Activated CD8-positive, alpha-beta memory T cell treated with anti-CD3 and anti-CD28 coated beads, Interleukin-2, amount 50 U/mL, for 48 hours (primary cell): Measurements from ENCODE around the gene TBC1D16.

Experiments used
- DNase-seq: peaks from one replicate; pipeline ENCODE4 v3.0.0-alpha.2; 2020

TBC1D16 gene, protein sequence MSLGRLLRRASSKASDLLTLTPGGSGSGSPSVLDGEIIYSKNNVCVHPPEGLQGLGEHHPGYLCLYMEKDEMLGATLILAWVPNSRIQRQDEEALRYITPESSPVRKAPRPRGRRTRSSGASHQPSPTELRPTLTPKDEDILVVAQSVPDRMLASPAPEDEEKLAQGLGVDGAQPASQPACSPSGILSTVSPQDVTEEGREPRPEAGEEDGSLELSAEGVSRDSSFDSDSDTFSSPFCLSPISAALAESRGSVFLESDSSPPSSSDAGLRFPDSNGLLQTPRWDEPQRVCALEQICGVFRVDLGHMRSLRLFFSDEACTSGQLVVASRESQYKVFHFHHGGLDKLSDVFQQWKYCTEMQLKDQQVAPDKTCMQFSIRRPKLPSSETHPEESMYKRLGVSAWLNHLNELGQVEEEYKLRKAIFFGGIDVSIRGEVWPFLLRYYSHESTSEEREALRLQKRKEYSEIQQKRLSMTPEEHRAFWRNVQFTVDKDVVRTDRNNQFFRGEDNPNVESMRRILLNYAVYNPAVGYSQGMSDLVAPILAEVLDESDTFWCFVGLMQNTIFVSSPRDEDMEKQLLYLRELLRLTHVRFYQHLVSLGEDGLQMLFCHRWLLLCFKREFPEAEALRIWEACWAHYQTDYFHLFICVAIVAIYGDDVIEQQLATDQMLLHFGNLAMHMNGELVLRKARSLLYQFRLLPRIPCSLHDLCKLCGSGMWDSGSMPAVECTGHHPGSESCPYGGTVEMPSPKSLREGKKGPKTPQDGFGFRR

DNA sequence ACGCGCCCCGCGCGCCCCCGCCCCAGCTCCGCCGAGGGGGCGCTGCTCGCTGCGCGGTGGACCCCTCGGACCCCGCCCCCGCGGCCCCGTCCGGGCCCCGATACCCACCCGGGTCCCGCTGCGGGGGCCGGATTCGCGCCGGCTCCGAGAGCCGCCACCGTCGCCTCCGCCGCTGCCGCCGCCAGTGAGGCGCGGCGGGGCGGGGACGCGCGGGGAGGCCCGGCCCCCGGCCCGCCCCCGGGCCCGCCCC is at the start of gene TBC1D16:
TBC1D16 (minus strand) TSS at position 186 of the 250 bp plus-strand sequence. CDS start 22,325 bp downstream, outside the sequence.
- no peak for DNase-seq

DNA sequence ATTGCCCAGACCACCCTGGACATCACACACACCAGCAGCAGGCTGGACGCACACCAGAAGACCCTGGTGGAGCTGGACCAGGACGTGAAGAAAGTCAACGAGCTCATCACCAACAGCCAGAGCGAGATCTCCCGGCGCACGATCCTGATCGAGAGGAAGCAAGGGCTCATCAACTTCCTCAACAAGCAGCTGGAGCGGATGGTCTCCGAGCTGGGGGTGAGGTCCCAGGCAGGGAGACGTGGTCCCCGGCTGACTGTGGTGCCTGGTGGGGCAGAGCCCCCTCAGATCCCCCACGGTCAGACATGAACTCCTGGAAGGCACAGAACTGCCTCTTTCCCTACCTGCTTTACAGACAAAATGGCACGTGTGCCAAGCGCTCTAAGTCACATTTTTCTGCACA is 49.1 kb upstream of the TBC1D16 start:
- DNase-seq, result no peak

DNA sequence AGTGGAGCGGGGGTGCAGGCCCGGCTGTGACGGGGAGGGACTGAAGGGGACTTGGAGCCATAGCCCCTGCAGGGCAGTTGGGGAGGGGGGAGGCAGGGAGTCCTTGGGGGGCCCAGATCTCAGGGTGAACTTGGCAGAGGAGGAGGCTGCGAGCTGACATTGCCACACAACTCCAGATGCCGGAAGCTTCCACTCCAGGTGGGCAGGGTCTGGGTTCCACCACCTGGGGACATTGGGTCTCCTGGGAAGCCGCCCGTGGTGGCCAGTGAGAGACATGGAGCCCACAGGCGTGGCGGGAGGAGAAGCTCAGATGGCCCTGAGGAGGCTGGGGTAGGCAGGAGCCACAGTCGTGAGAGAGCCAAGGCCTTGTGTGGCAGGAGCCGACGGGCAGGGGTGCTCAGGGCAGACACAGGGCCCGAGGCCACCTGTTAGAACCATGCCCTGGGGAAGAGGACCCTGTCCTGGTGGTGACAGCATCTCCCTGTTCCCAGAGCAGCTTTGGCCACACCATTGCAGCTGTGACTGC is 47.5 kb upstream of the TBC1D16 start:
- DNase-seq, result no peak

DNA sequence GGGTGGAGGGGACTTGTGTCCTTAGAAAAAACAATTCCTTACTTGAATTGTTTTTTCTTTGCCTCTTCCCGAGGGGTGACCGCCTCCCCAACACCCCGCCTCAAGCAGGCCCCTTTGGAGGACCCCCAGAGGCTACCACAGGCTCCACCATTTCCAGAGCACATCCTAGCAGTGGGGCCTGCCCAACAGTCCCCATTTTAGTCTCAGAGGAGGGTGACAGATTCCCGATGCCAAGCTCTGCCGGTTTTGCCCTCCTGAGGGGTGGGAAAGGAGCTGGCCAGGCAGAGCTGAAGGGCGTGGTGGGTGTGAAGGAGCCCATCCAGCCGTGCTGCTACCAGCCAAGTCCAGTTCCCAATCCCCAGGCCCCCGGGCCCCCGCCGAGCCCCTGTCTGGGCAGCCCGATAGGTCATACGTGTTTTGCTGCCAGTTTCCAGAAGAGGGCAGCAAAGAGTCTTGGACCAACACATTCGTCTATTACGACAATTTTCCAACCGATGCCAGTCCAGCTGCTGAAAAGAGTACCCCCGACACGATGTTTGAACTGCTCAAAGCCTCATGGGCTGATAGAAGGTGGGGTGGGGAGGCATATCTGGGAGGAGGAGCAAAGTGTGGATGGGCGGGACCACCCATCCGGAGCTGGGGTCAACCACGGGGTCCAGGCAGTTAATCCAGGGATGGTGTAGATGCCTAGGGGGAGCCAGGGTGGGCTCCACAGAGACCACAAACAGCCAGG is 46.9 kb upstream of the TBC1D16 start:
- DNase-seq, result peak; percentile 75

DNA sequence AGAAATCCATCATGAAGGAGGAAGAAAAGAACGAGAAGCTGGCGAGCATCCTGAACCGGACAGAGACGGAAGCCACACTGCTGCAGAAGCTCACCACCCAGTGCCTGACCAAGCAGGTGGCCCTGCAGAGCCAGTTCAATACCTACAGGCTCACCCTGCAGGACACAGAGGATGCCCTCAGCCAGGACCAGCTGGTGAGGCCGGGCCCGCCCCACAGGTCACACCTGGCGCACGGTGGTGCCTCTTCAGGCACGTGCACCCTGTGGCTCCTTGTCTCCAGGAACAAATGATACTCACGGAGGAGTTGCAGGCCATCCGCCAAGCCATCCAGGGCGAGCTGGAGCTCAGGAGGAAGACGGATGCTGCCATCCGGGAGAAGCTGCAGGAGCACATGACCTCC is 45.9 kb upstream of the TBC1D16 start:
- no peak for DNase-seq

DNA sequence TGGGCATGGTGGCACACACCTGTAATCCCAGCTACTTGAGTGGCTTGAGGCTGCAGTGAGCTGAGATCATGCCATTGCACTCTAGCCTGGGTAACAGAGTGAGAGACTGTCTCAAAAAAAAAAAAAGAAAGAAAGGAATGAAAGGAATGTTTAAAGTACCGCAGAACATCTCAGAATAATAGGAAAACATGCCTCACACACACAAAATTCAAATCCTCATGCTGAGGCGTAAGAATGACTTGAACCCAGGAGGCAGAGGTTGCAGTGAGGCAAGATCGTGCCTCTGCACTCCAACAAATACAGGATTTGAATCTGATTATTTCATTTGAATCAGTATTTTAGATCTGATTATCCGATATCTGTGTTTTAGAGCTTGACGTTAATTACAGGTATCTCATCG is 44.4 kb upstream of the TBC1D16 start:
- no peak for DNase-seq

DNA sequence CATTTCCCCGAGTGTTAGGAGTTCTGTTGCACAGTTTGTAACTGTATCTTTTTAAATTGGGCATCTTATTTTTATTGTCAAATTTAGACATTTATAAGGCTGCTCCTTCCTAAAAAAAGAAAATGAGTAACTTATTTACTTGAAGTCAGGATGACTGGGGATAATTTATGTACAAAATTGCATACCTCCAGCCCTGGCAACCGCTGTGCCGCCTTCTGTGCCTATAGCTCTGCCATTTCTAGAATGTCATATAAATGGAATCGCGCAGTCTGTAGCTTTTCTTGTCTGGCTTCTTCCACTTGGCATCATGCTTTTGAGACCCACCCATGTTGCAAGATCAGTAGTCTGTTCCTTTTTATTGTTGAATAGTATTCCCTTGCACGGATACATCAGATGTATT is 36.7 kb upstream of the TBC1D16 start:
- no peak for DNase-seq

DNA sequence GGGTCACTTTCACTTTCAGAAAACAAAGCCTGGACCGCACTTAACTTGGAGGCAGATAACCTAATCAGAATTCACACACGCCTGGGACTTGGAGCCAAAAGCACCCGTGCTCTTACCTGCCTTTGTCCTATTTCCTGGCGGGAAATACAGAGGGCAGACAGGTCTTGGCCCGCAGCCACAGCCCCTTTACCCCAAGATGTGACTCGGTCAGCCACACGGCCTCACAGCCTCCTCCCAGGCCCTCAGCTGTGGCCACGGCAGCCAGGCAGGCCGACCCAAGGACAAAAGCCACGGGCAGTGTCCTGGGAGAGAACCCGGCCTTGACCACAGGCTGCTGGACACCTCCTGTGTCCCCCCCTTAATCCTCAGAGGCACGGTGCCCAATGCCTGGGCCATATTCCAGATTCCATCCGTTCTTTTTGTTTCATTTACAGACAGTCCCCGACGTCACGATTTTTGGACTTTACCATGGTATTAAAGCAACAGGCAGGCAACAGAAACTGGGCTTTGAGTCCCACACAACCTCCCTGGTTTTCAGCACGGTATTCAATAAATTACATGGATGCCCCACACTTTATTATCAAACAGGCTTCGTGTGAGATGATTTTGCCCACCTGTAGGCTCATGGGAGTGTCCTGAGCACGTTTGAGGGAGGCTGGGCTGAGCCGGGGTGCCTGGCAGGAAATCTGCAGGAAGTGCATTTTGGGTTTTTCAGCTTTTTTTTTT is 35.6 kb upstream of the TBC1D16 start:
- no peak for DNase-seq

DNA sequence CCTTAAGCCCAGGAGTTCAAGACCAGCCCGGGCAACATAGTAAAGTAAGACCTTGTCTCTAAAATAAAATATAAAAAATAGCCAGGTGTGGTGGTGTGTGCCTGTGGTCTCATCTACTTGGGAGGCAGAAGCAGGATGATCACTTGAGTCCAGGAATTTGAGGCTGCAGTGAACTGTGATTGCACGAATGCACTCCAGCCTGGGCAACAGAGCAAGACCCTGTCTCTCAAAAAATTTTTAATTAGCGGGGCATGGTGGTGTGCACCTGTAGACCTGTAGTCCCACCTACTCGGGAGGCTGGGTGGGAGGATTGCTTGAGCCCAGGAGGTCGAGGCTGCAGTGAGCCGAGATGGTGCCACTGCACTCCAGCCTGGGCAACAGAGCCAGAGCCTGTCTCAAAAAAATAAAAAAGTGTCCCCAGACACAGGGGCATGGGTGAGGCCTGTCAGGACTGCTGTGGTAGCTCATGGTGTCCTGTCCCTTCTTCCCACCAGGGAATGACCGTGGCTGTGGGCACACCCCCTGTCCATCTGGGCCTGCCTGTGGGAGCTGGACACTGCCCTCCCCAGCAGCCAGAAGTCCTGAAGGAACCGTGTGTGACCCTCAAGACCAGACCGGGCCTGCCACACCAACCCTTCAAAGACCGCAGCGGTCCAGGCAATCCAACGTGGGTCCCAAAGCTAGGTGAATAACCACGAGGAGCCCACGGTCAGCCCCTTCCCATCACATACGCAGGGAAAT is 34.9 kb upstream of the TBC1D16 start:
- no peak for DNase-seq

DNA sequence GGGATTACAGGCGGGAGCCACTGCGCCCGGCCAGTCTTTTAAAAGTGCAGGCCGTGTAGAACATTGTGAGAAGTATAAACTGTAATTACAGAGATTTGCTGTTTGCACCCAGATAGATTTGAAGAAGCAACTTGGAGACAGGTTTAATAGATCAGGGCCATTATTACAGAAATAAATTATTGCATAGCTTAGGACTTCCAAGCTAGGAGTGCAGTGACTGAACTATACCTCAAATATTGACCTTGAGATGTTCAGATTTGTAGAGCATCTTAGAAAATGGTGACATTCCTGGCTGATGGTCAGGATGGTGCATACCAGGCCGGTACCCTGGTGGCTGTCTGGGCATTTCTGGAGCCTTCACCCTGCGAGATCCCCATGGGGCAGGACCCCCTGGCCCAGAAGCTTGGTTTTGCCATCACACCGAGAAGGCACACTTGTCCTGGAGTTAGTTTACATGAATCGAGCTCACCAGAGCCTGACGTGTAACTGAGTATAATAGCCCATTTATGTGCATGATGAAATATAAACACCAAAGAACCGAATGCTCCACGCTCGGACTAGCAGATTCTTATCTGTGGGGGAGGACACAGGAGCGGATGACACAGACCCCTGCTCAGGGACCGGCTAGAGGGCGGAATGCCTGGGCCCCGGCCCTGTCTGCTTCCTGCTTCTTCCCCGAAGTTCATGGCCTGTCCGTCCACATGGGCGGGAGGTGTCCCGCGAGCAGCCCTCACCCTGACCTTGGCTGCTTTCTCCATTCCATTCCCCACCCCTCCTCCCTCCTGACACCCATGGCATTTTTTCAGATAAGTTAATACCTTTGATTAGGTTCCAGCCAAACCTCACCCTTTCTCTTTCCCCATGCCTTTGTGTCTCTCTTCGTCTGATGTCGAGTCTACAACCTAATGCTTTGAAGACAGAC is 32.9 kb upstream of the TBC1D16 start:
- no peak for DNase-seq

DNA sequence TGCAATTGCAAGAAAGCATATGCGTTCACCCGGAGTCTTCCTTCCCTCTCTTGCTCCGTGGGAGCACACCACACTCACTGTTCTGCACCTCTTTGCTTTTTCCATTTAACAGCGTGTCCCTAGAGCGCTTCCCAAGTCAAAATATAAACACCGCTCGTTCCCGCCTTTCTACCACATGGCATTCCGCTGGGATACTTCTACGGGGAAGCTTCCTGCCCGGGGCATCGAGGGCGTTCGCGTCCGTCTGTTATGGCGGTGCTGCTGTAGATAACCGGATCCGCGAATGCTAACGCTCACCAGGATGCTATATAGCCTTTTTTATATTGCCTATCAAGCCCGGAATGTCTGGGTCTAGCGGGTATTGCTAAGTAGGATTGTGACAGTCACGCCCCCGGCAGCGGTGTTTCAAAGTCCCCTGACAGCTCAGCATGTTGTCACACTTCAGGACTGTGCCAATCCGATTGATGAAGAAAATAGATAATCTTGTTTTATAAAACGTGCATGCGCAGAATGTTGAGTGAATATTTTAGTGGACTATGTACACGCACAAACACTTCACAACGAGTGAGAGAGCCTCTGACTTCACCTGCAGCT is 31.8 kb upstream of the TBC1D16 start:
- DNase-seq, result no peak

DNA sequence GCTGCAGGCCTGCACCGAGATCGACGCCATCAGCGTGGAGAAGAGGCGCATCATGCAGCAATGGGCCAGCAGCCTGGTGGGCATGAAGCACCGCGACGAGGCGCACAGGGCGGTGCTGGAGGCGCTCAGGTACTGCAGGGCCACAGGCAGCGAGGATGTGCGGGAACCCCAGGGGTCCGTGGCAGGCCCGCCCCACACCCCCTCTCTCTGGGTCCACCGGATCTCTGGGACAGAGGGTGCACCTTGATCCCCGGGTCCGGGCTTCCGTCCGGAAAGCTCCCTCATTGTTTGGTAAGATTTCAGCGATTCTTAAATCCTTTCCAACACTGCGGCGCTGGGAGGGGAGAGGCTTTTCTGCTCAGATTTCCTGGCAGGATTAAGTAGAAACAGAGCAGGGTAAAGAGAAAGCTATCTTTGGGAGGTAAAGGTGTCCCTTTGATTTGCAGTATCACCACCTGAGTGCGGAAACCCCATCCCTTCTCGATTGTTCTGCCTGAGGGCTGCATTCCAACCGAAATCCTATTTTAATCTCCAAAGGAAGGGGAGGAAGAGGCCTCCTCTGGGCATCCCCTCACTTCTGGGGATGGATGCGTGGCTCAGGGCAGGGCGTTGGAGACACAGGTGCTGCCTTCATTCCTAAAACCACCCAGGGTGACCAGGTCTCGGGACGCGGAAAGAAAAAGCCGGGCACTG is 30.0 kb upstream of the TBC1D16 start:
- DNase-seq, result no peak

DNA sequence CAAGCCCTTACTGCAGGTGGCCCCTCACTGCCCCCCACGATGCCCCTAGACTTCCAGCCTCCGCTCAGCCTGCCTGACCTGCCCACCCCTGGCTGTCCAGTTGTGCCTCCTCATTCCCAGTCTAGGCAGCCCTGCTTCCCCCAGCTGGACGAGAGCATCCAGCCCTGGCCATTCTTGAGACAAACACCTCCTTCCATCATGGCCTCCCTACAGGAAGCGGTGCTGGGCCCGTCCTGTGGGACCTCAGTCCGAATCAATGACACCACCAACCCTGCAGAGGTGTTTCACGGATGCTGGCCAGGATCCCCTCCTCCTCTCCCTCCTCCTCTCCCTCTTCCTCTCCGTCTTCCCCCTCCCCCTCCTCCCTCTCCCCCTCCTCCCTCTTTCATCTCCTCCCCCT is 29.0 kb upstream of the TBC1D16 start:
- no peak for DNase-seq

DNA sequence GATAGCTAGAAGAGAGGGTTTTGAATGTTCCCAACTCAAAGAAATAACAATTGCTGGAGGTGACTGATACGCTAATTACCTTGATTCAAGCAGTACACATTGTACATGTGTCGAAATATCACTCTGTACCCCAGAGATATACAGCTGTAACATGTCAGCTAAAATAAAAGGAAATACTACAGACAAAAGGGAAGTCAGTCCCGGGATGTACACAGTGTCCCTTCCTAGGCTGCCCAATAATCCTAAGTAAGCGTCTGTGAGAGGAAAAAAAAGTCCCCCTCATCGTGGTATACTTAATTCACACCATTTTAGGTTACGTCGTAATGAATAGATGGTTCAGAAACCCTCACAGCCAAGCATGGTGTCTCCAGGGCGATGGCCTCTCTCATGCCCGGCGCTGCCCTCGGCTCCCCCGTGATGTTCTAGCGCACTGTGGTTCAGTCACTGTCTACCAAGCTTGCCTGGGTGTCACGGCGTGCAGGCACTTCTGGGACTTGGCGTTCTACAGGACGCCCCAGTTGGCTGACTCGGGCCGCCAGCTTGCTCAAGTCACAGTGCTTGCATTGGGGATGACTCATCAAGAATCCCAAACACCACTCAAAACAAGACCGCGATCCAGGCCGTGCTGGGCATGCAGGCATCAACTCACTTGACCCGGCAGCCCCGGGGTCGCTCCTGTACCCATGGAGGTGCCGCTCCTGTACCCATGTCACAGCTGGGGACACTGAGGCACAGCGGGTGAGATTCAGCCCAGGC is 28.3 kb upstream of the TBC1D16 start:
- DNase-seq, result no peak

DNA sequence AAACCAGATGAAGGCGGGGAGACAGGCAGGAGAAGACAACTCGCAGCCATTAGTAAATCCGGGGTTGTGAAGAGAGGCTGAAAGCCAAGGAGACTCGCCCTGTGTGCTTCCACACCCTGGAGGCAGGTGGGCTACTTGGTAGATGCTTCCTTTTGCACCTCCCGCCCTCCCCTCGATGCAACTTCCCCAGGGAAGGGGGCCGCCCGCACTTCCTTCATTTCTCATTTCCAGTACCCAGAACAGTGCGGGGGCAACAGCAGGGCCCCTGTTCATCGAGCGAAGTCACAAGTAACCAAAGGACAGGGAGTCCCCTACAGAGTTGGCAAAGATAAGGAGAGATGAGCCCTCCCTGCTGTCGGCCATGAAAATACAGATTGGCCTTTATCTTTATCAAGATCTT is 25.7 kb upstream of the TBC1D16 start:
- DNase-seq, result no peak

DNA sequence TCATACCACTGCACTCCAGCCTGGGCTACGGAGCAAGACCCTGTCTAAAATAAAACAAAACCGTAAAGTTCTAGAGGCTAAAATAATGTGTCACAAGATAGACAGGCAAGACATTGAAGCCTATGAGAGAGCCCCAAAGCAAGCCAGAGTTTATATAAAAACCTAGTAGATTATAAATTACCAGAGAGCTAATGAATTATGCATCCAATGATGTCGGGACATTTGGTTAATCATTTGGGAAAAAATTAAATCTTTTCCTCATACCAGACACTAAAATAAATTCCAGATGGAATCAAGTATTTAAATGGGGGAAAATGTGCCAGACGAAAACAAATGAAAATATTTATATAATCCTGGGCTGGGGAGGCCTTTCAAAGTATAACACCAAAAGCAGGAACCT is 25.0 kb upstream of the TBC1D16 start:
- no peak for DNase-seq

DNA sequence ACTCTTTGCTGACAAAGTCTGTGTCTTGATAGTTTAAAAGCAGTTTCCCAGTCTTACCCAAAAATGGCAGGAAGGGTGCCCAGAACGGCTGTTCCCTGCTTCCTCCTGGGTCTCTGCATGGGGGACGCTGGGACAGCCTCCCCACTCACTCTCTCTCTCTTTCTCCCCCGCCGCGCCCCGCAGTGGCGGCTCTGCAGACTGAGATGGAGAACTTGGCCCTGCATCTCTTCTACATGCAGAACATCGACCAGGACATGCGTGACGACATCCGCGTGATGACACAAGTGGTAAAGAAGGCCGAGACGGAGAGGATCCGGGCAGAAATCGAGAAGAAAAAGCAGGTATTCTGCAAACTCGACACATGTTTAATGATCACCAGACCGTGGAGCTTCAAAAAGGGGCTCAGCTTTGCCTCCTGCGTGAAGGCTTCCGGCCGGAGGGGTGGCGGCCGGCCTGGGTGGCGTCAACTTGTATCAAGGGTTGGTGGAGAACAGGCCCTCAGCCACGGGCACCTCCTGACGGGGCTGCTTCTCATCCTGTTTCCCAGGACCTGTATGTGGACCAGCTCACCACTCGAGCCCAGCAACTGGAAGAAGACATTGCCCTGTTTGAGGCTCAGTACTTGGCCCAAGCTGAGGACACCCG is 22.8 kb upstream of the TBC1D16 start:
- DNase-seq, result no peak

DNA sequence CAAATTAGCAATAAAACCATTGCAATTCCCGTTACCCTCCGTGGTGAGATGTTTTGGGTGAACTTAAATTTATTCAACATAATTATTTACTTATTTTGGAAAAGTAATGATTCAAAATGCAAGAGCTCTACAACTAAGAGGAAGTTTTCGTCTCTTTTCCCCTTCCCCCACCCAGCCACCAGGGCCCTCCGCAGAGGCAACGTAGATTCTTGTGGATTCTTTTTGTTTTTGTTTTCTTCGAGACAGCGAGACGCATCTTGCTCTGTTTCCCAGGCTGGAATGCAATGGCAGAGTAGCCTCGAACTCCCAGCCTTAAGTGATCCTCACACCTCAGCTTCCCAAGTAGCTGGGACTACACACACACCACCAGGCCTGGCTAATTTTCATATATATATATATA is 19.9 kb upstream of the TBC1D16 start:
- DNase-seq, result no peak

DNA sequence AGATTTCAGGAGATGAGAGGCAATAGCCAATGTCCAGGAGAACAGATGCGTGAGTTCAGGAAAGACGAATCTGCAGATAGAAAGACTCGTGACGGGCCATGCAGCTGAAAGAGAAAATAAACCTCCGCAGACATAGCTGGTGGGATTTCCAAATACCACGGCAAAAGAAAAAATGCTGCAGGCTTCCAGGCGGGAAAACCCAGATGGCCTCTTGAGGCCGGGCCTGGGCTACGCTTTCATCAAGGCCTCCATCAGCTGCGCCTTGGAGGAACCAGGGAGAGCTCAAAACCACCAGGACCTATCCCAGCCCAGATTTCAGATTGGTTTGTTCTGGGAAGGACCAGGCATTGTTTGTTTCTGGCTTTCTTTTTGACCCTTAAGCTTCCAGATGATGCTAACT is 17.4 kb upstream of the TBC1D16 start:
- no peak for DNase-seq
